PC-3 (cell line): ENCODE data around the gene TMEM176A.

Experiments used
- CTCF ChIP-seq: fragments of 300-600 bp; sonication (generic); conservative IDR thresholded peaks from 2 replicates; pipeline ENCODE4 v1.5.1; 2017; ENCODE audit warnings: antibody characterized with exemption, low read depth, mild to moderate bottlenecking, low read length
- EZH2 ChIP-seq: fragments of 300-600 bp; sonication (generic); IDR thresholded peaks from one replicate; pipeline ENCODE4 v1.6.1; 2017; ENCODE audit warnings: antibody characterized with exemption, mild to moderate bottlenecking, low read length; ENCODE audit not compliant: unreplicated experiment
- EZH2phosphoT487 ChIP-seq: fragments of 300-600 bp; sonication (generic); IDR thresholded peaks from 2 replicates; pipeline ENCODE4 v1.6.1; 2018; ENCODE audit warnings: mild to moderate bottlenecking, antibody characterized with exemption, low read length, borderline replicate concordance

- TF ChIP-seq CTCF (no peak), EZH2 (no peak), EZH2phosphoT487 (no peak)
These were observed 19.5 kb upstream of the TMEM176A start for GRCh38 chr7:150781103-150781502.
